GM12878 (cell line): ENCODE results near the gene ABT1. TPM values are rescaled to one million over a fixed set of nuclear protein-coding genes. Genes with fewer than 3 reads are reported as not detected.

Experiments used
- ATAC-seq: fragments of 200-7000 bp; cut with Tn5 transposase; 3 replicates; pipeline ENCODE4 v1.9.1; 2020; ENCODE audit warnings: mild to moderate bottlenecking, moderate library complexity
- BruUV-seq: library from RNA; stranded (reverse); fragments of 400-500 nt; replicated peaks from 2 replicates; lab custom pipeline; 2021; lab: Mats Ljungman, UMichigan
- CTCF ChIA-PET: fragments of 300-600 bp; sonication (Branson Sonifier 250); formaldehyde crosslinking; extraction: SDS; loops from one replicate; lab custom pipeline; 2021; ENCODE audit warnings: inconsistent platforms; lab: Yijun Ruan, JAX
- POLR2A ChIA-PET: fragments of 350-600 bp; formaldehyde crosslinking; extraction: SDS; loops from one replicate; lab custom pipeline; 2021; ENCODE audit warnings: inconsistent platforms; lab: Charles Lee
- RAD21 ChIA-PET: fragments of 300-600 bp; sonication (Branson Sonifier 250); formaldehyde crosslinking; loops from one replicate; lab custom pipeline; 2023; ENCODE audit warnings: antibody characterized with exemption; ENCODE audit not compliant: unreplicated experiment; lab: Charles Lee
- SMC1A ChIA-PET: fragments of 300-600 bp; sonication (Branson Sonifier 250); formaldehyde crosslinking; loops from one replicate; lab custom pipeline; 2023; ENCODE audit not compliant: unreplicated experiment, uncharacterized antibody; lab: Charles Lee
- DNase-seq: peaks from one replicate; pipeline ENCODE4 v3.0.0-alpha.2; 2011; ENCODE audit warnings: low read depth, low spot score
- FAIRE-seq: peaks from 3 replicates; lab custom pipeline; 2011; peaks lifted over from hg19 to GRCh38; lab: Jason Lieb, UNC
- H2AFZ ChIP-seq: 2 replicates; pipeline ENCODE4 v1.6.0; 2011; ENCODE audit warnings: low read depth, low read length, control low read depth; ENCODE audit not compliant: control insufficient read depth
- H3K27ac ChIP-seq: 2 replicates; pipeline ENCODE4 v1.5.1; 2011; ENCODE audit warnings: control low read depth; ENCODE audit not compliant: control insufficient read depth, insufficient read depth
- H3K27me3 ChIP-seq, 2 experiments: replicated peaks in 1 of 2; 2 replicates each; pipeline versions ENCODE4 v1.6.0 to v1.6.1; 2011; ENCODE audit warnings: low read length in 1 of 2; ENCODE audit not compliant: control insufficient read depth in 2 of 2, insufficient read depth in 2 of 2
- H3K36me3 ChIP-seq, 2 experiments: 2 replicates each; pipeline ENCODE4 v1.5.1; 2011; ENCODE audit warnings: low read length in 1 of 2; ENCODE audit not compliant: control insufficient read depth in 2 of 2, insufficient read depth in 2 of 2
- H3K4me1 ChIP-seq: 2 replicates; pipeline ENCODE4 v1.6.1; 2011; ENCODE audit warnings: mild to moderate bottlenecking, low read length, moderate library complexity, mixed read lengths; ENCODE audit not compliant: control insufficient read depth, insufficient read depth
- H3K4me2 ChIP-seq: 2 replicates; pipeline ENCODE4 v1.6.0; 2011; ENCODE audit warnings: control low read depth; ENCODE audit not compliant: control insufficient read depth, insufficient read depth
- H3K4me3 ChIP-seq: fragments of 200-600 bp; sonication (generic); 2 replicates; pipeline ENCODE4 v1.5.1; 2016
- H3K79me2 ChIP-seq: 2 replicates; pipeline ENCODE4 v1.6.0; 2011; ENCODE audit warnings: low read length; ENCODE audit not compliant: control insufficient read depth, insufficient read depth
- H3K9ac ChIP-seq: 2 replicates; pipeline ENCODE4 v1.8.0; 2011; ENCODE audit warnings: low read length, control low read depth, mixed read lengths; ENCODE audit not compliant: control insufficient read depth, insufficient read depth
- H3K9me3 ChIP-seq: replicated peaks from 3 replicates; pipeline ENCODE4 v1.5.1; 2011; ENCODE audit warnings: mild to moderate bottlenecking, low read length; ENCODE audit not compliant: control insufficient read depth, insufficient read depth
- H4K20me1 ChIP-seq: 2 replicates; pipeline ENCODE4 v1.6.0; 2011; ENCODE audit not compliant: control insufficient read depth, insufficient read depth
- ATF7 ChIP-seq: fragments of 450-650 bp; IDR thresholded peaks from 2 replicates; pipeline ENCODE4 v1.6.1; 2016; ENCODE audit warnings: low read depth, mild to moderate bottlenecking
- BCL11A ChIP-seq: IDR thresholded peaks from 2 replicates; pipeline ENCODE4 v1.6.1; 2011; ENCODE audit warnings: low read depth, low read length
- ELK1 ChIP-seq: IDR thresholded peaks from 2 replicates; pipeline ENCODE4 v1.6.1; 2012; ENCODE audit warnings: low read depth, low read length, improper control_type of control experiment
- FOXM1 ChIP-seq: IDR thresholded peaks from 2 replicates; pipeline ENCODE4 v1.6.1; 2012; ENCODE audit warnings: low read depth, mild to moderate bottlenecking, inconsistent platforms, low read length, moderate library complexity
- MTA3 ChIP-seq: IDR thresholded peaks from 2 replicates; pipeline ENCODE4 v1.6.1; 2012; ENCODE audit warnings: low read length, inconsistent platforms, borderline replicate concordance
- MXI1 ChIP-seq: fragments of 150-350 bp; IDR thresholded peaks from 2 replicates; pipeline ENCODE4 v1.6.1; 2011; ENCODE audit warnings: low read depth, mild to moderate bottlenecking, inconsistent platforms, low read length, improper control_type of control experiment
- RB1 ChIP-seq: fragments of 450-650 bp; formaldehyde crosslinking; IDR thresholded peaks from 2 replicates; pipeline ENCODE4 v1.6.1; 2017; ENCODE audit warnings: mild to moderate bottlenecking, borderline replicate concordance
- RBBP5 ChIP-seq: fragments of 200-600 bp; sonication (generic); conservative IDR thresholded peaks from 2 replicates; pipeline ENCODE4 v1.6.1; 2016
- SRF ChIP-seq, 2 experiments: IDR thresholded peaks; 2 replicates each; pipeline ENCODE4 v1.6.1; 2011; ENCODE audit warnings: low read depth in 2 of 2, low read length in 2 of 2, mild to moderate bottlenecking in 1 of 2, moderate library complexity in 1 of 2
- SUZ12 ChIP-seq: fragments of 200-600 bp; sonication (generic); IDR thresholded peaks from one replicate; pipeline ENCODE4 v1.6.1; 2018; ENCODE audit warnings: antibody characterized with exemption, mild to moderate bottlenecking; ENCODE audit not compliant: unreplicated experiment
- TAF1 ChIP-seq: IDR thresholded peaks from 2 replicates; pipeline ENCODE4 v1.6.1; 2011; ENCODE audit warnings: mild to moderate bottlenecking, low read depth, low read length, borderline replicate concordance
- ZBTB33 ChIP-seq: fragments of 450-650 bp; IDR thresholded peaks from 2 replicates; pipeline ENCODE4 v1.6.1; 2017; ENCODE audit warnings: mild to moderate bottlenecking
- ZNF622 ChIP-seq: fragments of 450-650 bp; IDR thresholded peaks from 2 replicates; pipeline ENCODE4 v1.6.1; 2017; ENCODE audit warnings: mild to moderate bottlenecking, inconsistent platforms
- WGBS: methylation state at CpG from one replicate; pipeline ENCODE4 v1.1.6; 2016; ENCODE audit warnings: low lambda C conversion rate; ENCODE audit not compliant: insufficient replicate concordance, insufficient coverage; ENCODE audit errors: missing lambda C conversion rate; 5-methylcytosine and 5-hydroxymethylcytosine counted together
- in situ Hi-C: fragments of 300-500 bp; cut with MboI; formaldehyde crosslinking; loops from 9 replicates; pipeline ENCODE4 v1.14.3; 2018; ENCODE audit warnings: mixed read lengths
- intact Hi-C: fragments of 100-400 bp; cut with micrococcal nuclease; formaldehyde crosslinking; loops from one replicate; pipeline ENCODE4 v1.14.2; 2022; ENCODE audit not compliant: unreplicated experiment
- polyA plus RNA-seq, 11 experiments: library from polyadenylated mRNA; depleted of rRNA in 4 of 11; unstranded in 6 of 11; stranded (reverse) in 5 of 11; fragments of >200 nt; fragmentation: Nextera tagmentation in 4 of 11; fragmentation: Illumina TruSeq in 1 of 11; extraction: Ambion mirVana in 4 of 11; extraction: Trizol in 1 of 11; gene quantifications; 1 replicate in 1 of 11; 2 replicates in 10 of 11; pipeline versions ENCODE4 v1.2.1 to v1.2.3, GENCODE V29; 2011 to 2016; ENCODE audit warnings: inconsistent platforms in 2 of 11, missing spikeins in 2 of 11, low read depth in 1 of 11
- total RNA-seq, 4 experiments: library from RNA; depleted of rRNA in 3 of 4; stranded (reverse); fragments of >200 nt in 3 of 4; fragmentation: Illumina TruSeq in 1 of 4; extraction: Trizol in 1 of 4; gene quantifications; 2 replicates each; pipeline versions ENCODE4 v1.2.1 to v1.2.3, GENCODE V29; 2013 to 2021
- TF ChIP-seq, protein P1 (sequence below): IDR thresholded peaks from 2 replicates; pipeline ENCODE4 v1.6.1; 2011; ENCODE audit warnings: borderline replicate concordance, low read depth, mild to moderate bottlenecking, moderate library complexity, low read length; ENCODE audit not compliant: insufficient read depth, poor library complexity, severe bottlenecking

ABT1 gene
- total and polyA plus RNA-seq, 10 of the 15 experiments (the other 5 are each of a cell fraction or from before 2014, with no cell fraction given), result 8.4 to 43.5 (median 28.2) TPM

GRCh38 chr6:26552205-26552604 is 44.5 kb upstream of the ABT1 start:
- ChIA-PET CTCF (interaction anchor here (0.6 to 4.1 kb wide), 8 partner anchors 10 to 229 kb away, joined by 3 to 28 read pairs (median 5); partner anchors contain the start of gene HMGN4), RAD21 (interaction anchor here (3.1 to 5.5 kb wide), 3 partner anchors 15 to 19 kb away, joined by 13 to 40 read pairs (median 18); partner anchors contain the start of gene HMGN4), POLR2A (interaction anchor here (1.0 to 4.5 kb wide), 10 partner anchors 8 to 363 kb away, joined by 3 to 29 read pairs (median 4); partner anchors contain the start of gene HMGN4), SMC1A (interaction anchor here (0.9 to 4.5 kb wide), 10 partner anchors 9 to 213 kb away, joined by 3 to 44 read pairs (median 12); partner anchors contain the start of gene HMGN4)
- no peaks in the 10 kb centered on the region; a peak in 1 of 4 replicates for H3K36me3 ChIP-seq
- H2AFZ ChIP-seq, result no peak overlapping the region
- H3K4me1 ChIP-seq, result 0 out of 2 replicates have a peak, but pooled peaks cover 3% of the 10 kb centered on the region
- H3K79me2 ChIP-seq, result no peaks in the 10 kb centered on the region
- in situ Hi-C loops, result loop anchor here (5.0 kb wide), 1 partner anchor 220 kb away; no protein-coding TSS in a partner anchor
- intact Hi-C loops, result loop anchor here (10.0 kb wide), 1 partner anchor 377 kb away; no protein-coding TSS in a partner anchor
- no peak for FAIRE-seq
- WGBS, result 94% methylated on average over 10 of the region's 10 CpGs
- H3K27ac ChIP-seq, result no peak overlapping the region
- no peak overlapping the region for H3K4me3 ChIP-seq
- H3K4me2 ChIP-seq, result peak overlapping the region; percentile 92; the same call in 1 of the 2 replicates
- H3K27me3 ChIP-seq, result no peaks in the 10 kb centered on the region
- TF ChIP-seq SRF (IDR thresholded peaks at IDR 0.05; ENCODE audit: low read depth in 2 of 2, low read length in 2 of 2) (no peak), ZBTB33 (no peak), ZNF622 (no peak), FOXM1 (no peak), TAF1 (no peak), MTA3 (no peak), ELK1 (no peak), RBBP5 (no peak), RB1 (no peak), SUZ12 (no peak), ATF7 (no peak), BCL11A (no peak), MXI1 (no peak)
- TF ChIP-seq, protein P1, sequence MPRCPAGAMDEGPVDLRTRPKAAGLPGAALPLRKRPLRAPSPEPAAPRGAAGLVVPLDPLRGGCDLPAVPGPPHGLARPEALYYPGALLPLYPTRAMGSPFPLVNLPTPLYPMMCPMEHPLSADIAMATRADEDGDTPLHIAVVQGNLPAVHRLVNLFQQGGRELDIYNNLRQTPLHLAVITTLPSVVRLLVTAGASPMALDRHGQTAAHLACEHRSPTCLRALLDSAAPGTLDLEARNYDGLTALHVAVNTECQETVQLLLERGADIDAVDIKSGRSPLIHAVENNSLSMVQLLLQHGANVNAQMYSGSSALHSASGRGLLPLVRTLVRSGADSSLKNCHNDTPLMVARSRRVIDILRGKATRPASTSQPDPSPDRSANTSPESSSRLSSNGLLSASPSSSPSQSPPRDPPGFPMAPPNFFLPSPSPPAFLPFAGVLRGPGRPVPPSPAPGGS, result no peak
- H3K9me3 ChIP-seq, result no peaks in the 10 kb centered on the region
- H3K9ac ChIP-seq, result no peak overlapping the region
- DNase-seq, result no peak
- ATAC-seq, result no peak
- BruUV-seq, result no TSS peak
- no peaks in the 10 kb centered on the region for H4K20me1 ChIP-seq
